ENCODE measurements around the gene ISCA1.

The ISCA1 gene

GRCh38 chr9:86259557-86259956, 22.8 kb downstream of the ISCA1 start, which contains the start of gene C9orf153:
TSS of gene C9orf153 (minus strand) at chr9:86259657. CDS start at chr9:86229603, 30,054 bp downstream.
- ATAC-seq, result no peak
- no peak for TF ChIP-seq ISL1 (CRISPR knock-in tag; IDR thresholded peaks at IDR 0.05)
- TF ChIP-seq POU6F1 (CRISPR knock-in tag; IDR thresholded peaks at IDR 0.05; ENCODE audit: borderline replicate concordance, low read depth), result no peak
- TF ChIP-seq GLIS3 (CRISPR knock-in tag; IDR thresholded peaks at IDR 0.05), result no peak
- TF ChIP-seq, protein P1, sequence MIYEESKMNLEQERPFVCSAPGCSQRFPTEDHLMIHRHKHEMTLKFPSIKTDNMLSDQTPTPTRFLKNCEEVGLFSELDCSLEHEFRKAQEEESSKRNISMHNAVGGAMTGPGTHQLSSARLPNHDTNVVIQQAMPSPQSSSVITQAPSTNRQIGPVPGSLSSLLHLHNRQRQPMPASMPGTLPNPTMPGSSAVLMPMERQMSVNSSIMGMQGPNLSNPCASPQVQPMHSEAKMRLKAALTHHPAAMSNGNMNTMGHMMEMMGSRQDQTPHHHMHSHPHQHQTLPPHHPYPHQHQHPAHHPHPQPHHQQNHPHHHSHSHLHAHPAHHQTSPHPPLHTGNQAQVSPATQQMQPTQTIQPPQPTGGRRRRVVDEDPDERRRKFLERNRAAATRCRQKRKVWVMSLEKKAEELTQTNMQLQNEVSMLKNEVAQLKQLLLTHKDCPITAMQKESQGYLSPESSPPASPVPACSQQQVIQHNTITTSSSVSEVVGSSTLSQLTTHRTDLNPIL (CRISPR knock-in tag; IDR thresholded peaks at IDR 0.05; ENCODE audit: low read depth), result no peak
- no peak for TF ChIP-seq ZNF70 (CRISPR knock-in tag; IDR thresholded peaks at IDR 0.05)
- TF ChIP-seq SNAI2 (CRISPR knock-in tag; IDR thresholded peaks at IDR 0.05), result no peak
- TF ChIP-seq PATZ1 (CRISPR knock-in tag; IDR thresholded peaks at IDR 0.05; ENCODE audit: borderline replicate concordance), result no peak
- TF ChIP-seq ESRRG (CRISPR knock-in tag; IDR thresholded peaks at IDR 0.05), result no peak
- no peak for TF ChIP-seq TOX (CRISPR knock-in tag; IDR thresholded peaks at IDR 0.05; ENCODE audit: borderline replicate concordance)
- TF ChIP-seq TCF4 (CRISPR knock-in tag; IDR thresholded peaks at IDR 0.05; ENCODE audit: borderline replicate concordance), result no peak
- no peak for TF ChIP-seq ZFP3 (CRISPR knock-in tag; IDR thresholded peaks at IDR 0.05)
- TF ChIP-seq TSHZ2 (CRISPR knock-in tag; IDR thresholded peaks at IDR 0.05), result no peak
- no peak for TF ChIP-seq ZFP30 (CRISPR knock-in tag; IDR thresholded peaks at IDR 0.05)
- TF ChIP-seq ARNTL (CRISPR knock-in tag; IDR thresholded peaks at IDR 0.05; ENCODE audit: borderline replicate concordance, low read depth), result no peak
- TF ChIP-seq RARB (CRISPR knock-in tag; IDR thresholded peaks at IDR 0.05), result no peak
- TF ChIP-seq, protein P2, sequence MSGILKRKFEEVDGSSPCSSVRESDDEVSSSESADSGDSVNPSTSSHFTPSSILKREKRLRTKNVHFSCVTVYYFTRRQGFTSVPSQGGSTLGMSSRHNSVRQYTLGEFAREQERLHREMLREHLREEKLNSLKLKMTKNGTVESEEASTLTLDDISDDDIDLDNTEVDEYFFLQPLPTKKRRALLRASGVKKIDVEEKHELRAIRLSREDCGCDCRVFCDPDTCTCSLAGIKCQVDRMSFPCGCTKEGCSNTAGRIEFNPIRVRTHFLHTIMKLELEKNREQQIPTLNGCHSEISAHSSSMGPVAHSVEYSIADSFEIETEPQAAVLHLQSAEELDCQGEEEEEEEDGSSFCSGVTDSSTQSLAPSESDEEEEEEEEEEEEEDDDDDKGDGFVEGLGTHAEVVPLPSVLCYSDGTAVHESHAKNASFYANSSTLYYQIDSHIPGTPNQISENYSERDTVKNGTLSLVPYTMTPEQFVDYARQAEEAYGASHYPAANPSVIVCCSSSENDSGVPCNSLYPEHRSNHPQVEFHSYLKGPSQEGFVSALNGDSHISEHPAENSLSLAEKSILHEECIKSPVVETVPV (CRISPR knock-in tag; IDR thresholded peaks at IDR 0.05), result no peak
- no peak for TF ChIP-seq CSDC2 (CRISPR knock-in tag; IDR thresholded peaks at IDR 0.05)
- no peak for TF ChIP-seq ZNF8 (CRISPR knock-in tag; IDR thresholded peaks at IDR 0.05)

- no peak for TF ChIP-seq TOX (CRISPR knock-in tag; IDR thresholded peaks at IDR 0.05; ENCODE audit: borderline replicate concordance)
- no peak for TF ChIP-seq ZFP3 (CRISPR knock-in tag; IDR thresholded peaks at IDR 0.05)
- TF ChIP-seq SNAI2 (CRISPR knock-in tag; IDR thresholded peaks at IDR 0.05), result no peak
- no peak for TF ChIP-seq ZFP30 (CRISPR knock-in tag; IDR thresholded peaks at IDR 0.05)
- no peak for TF ChIP-seq PATZ1 (CRISPR knock-in tag; IDR thresholded peaks at IDR 0.05; ENCODE audit: borderline replicate concordance)
- TF ChIP-seq, protein P2 (CRISPR knock-in tag; IDR thresholded peaks at IDR 0.05), result no peak
- TF ChIP-seq RARB (CRISPR knock-in tag; IDR thresholded peaks at IDR 0.05), result no peak
- TF ChIP-seq ZC3H10 (CRISPR knock-in tag; IDR thresholded peaks at IDR 0.05), result no peak
- ATAC-seq, result no peak
These were observed 24.9 kb downstream of the ISCA1 start for GRCh38 chr9:86257391-86257790.

Data from SK-N-SH treated with all-trans-retinoic acid at 6 μM for 48 hours (cell line).